ENCODE measurements around the gene CALU.

The CALU gene

GRCh38 chr7:128788446-128789412 lies 49.6 kb downstream of the CALU start:
- DNase-seq, result no peak

DNA sequence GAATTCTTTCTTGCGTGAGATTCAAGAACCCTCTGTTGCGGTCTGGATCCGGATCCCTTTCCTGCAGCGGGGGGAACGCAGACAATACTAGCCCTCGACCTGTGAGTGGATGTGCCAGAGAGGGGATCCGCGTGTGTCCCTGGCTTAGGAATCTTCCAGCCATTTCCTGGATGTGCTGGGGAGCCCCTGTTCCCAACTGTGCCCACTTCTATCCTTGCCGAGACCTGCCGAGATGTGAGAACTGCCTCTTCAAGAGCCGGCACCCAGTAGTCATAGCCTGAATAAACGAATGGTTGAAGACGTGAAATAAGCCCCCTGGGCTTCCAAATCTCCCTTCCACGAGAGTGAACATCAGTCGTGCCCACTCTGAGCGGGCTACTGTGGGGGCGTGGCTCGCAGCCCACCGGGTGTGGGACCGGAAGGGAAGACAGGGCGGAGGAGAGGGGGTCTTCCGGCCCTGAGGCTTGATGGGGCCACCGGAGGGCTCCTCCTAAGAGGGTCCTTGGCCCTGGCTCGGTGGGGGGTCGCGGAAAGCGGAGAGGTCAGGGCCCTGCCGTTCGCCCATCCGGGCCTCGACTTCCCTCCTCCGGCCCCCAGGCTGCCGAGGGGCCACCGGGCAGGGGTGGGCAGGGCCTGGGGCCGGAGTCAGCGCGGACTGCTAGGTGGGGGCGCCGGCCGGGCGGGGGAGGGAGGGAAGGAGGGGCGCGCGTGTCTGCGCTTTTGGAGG lies 51.3 kb downstream of the CALU start:
- peak; percentile 15 for DNase-seq

GRCh38 chr7:128791121-128791971 lies 52.2 kb downstream of the CALU start, which contains the start of gene CCDC136:
CCDC136 (plus strand) TSS chr7:128791968; CDS start chr7:128792412, 444 bp downstream.
- DNase-seq, result peak; percentile 69

- no peak for DNase-seq
Observed at GRCh38 chr7:128791972-128792327, 52.8 kb downstream of the CALU start.

DNA sequence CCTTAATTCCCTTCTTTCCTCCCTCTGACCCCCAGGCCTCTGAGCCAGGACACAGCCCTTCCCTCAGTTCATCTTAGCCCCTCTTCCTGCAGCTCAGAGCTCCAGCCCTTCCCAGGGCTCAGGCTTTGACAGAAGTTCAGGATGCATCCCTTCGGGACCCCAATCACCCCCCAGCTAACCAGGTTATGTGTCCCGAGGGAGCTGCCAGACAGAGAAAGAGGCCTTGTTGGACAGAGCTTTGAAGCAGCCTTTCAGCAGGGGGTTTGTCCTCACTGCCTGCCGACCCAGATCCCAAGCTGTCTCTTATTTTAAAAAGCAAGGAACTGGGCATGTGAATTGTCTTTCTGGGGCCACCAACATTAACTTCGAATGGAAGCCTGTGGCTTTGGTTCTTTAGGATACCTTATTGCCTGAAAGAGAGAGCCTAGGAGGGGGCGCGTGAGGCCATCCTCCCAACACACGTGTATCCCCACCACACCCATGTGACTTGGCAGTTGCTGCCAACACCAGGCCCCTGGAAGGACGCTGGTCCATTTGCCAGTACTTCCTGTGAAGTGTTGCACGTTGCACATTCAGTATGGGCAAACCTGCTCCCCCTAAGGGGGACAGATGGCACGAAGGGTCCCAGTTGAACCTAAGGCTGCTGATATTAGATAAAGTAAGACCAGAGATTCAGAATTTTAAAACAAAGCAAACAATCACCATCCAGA lies 53.5 kb downstream of the CALU start:
- DNase-seq, result no peak

GRCh38 chr7:128793181-128793547 lies 54.0 kb downstream of the CALU start:
- no peak for DNase-seq

DNA sequence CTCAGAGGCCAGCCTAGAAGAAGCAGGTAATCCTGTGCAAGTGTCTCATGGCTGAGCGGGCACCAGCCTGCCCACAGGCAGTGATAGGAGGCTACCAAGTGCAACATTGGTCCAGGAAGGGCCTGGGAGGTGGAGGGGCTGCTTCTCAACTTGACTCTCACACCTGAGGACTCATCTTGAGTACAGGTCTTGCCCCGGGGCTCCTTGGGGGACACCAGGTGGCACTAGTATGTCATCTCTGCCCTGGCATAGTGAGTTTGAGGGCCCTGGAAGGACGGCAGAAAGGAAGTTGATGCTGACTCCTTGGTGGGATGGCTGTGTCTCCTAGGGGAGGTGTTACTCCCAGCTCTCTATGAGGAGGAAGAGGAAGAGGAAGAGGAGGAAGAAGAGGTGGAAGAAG lies 54.9 kb downstream of the CALU start:
- no peak for DNase-seq

- DNase-seq, result no peak
Observed at GRCh38 chr7:128794436-128794835, 55.3 kb downstream of the CALU start.

- DNase-seq, result no peak
Observed at GRCh38 chr7:128795129-128795528, 56.0 kb downstream of the CALU start.

DNA sequence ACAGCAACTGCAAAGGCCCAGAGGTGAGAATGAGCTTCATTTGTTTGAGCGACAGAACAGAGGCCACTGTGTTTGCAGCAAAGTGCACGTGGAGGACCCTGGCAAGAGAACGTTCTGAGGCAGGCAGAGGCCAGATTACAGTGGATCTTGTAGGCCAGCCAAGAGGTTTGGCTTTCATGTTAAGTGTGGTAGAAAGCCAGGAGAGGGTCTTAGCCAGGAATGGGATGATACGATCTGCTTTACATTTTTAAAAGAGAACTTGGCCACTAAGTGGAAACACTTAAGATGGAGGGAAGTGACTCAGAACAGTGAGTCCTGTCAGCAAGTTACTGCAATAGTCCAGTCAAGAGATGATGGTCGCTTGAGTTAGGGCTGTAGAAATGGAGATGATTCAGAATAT lies 57.2 kb downstream of the CALU start:
- DNase-seq, result no peak

GRCh38 chr7:128799451-128799850 lies 60.3 kb downstream of the CALU start:
- DNase-seq, result no peak

- DNase-seq, result no peak
Observed at GRCh38 chr7:128800567-128800966, 61.4 kb downstream of the CALU start.

DNA sequence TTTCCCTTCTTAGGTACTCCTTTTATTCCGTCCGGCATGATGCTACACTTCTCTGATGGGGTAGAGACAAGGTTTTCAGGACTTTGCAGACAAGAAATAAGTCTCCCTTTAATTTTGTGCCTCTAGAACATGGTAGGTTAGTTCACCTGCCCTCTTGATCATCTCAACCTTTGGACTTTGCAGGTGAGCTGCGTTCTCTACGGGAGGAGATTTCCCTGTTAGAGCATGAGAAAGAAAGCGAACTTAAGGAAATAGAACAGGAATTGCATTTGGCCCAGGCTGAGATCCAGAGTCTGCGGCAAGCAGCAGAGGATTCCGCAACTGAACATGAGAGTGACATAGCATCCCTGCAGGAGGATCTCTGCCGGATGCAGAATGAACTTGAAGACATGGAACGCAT lies 61.8 kb downstream of the CALU start:
- DNase-seq, result no peak

GRCh38 chr7:128801667-128802418 lies 62.7 kb downstream of the CALU start:
- DNase-seq, result no peak

DNA sequence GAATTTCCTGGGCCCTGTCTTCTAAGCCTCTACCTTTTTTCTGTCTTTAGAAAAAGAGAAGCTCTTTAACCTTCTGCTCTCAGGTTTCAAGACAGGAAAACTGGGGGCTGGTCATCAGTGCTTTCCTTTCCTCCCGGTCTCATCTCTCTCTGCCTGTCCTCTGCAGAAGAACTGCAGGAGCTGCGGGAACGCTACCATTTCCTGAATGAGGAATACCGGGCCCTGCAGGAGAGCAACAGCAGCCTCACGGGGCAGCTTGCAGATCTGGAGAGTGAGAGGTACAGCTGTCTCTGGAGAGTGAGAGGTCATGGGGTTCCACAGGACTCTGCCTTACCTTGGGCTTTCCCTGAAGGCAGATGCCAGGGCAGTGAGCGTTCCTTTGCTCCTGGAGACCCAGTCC lies 65.3 kb downstream of the CALU start:
- DNase-seq, result no peak

DNA sequence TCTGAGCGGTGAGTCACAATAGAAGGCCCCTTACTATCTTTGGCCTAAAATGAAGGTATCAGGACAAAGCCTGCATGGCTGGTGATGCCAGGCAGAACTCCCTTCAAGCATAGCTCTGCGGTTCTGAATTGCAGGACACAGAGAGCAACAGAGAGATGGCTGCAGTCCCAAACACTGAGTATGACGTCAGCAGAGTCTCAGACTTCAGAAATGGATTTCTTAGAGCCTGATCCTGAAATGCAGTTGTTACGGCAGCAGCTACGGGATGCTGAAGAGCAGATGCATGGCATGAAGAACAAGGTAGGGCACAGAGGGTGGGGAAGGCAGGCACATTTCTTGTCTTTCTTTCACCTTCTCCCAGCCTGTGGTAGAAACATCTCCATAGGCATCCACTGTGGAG lies 66.1 kb downstream of the CALU start:
- no peak for DNase-seq

GRCh38 chr7:128807191-128807590 lies 68.0 kb downstream of the CALU start:
- DNase-seq, result no peak

DNA sequence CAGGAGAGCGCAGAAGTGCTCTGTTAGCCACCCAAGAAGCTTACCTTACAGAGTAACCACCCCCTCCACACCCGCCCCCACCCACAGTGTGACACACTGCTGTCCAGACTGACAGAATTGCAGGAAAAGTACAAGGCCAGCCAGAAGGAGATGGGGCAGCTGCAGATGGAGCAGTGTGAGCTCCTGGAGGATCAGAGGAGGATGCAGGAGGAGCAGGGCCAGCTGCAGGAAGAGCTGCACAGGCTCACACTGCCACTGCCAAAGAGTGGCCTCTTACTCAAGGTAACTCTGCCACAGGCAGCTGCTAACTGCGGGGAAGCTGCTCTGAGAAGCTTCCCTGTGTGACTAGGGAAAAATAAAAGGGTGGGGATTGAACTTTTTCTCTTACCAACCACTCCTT lies 70.2 kb downstream of the CALU start:
- DNase-seq, result no peak

GRCh38 chr7:128810473-128810872 lies 71.3 kb downstream of the CALU start:
- no peak for DNase-seq

DNA sequence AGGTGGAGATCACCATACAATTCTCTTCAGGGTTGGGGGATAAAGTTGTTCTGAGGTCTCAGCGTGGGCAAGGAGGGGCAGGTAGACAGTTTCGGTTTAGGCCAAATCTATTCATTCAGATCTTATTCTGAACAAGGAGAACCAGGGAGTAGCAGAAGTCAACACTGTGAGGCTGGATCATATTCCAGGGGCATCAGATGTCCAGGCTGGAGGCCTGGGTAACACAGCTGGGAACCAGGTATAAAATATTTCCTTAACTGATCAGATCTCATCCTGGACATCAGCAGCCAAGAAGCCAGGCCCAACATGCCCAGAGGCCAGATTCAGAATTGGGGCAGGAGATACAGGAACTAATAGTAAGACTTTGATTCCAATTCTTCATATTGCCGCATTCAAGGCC lies 71.8 kb downstream of the CALU start:
- DNase-seq, result no peak

DNA sequence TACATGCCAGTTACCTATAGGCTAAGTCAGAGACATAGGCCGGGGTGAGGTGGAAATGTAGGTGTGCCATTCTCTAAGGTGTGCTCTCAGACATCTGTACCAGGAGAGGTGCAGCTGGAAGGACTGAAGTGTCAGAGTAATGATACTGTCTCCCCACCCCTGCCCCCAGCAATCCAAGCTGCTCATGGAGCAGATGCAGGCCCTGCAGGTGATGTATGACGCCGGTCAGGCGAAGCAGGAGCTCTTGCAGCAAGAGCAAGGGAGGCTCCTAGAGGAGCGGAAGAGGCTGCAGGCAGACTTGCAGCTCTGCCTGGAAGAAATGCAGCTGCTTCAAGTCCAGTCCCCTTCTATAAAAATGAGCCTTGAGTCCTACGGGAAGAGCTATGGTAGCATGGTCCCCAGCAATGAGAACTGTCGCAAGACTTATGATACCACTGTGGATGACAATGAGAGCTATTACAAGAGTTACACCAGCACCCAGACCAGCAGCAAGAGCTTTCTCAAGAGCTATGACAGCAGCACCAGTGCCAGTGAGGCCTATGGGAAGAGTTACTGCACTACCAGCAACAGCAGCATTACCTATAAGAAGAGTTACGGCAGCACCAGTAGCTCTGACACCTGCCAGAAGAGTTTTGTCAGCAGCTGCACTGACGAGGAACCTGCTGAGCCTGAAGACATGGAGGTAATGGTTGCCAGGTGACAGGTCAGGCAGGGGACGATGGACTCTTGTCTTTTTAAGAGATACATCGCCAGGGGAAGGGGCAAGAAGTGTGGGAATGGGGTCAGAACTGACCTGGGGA lies 72.7 kb downstream of the CALU start:
- no peak for DNase-seq
